Renal cortical epithelial cell (primary cell): ENCODE results near the gene ITPR3. TPM values are rescaled to one million over a fixed set of nuclear protein-coding genes. Genes with fewer than 3 reads are reported as not detected.

Experiments used
- DNase-seq: peaks from one replicate; pipeline ENCODE4 v3.0.0-alpha.2; 2011; ENCODE audit warnings: low read depth
- total RNA-seq: library from RNA; depleted of rRNA; stranded (reverse); fragments of >200 nt; gene quantifications from 2 replicates; pipeline ENCODE4 v1.2.3, GENCODE V29; 2014

Gene ITPR3
- total RNA-seq, 1 donor from 2014 or later, result 173 TPM

- no peak for DNase-seq
Observed at GRCh38 chr6:33668328-33668727, 47.2 kb downstream of the ITPR3 start.

DNA sequence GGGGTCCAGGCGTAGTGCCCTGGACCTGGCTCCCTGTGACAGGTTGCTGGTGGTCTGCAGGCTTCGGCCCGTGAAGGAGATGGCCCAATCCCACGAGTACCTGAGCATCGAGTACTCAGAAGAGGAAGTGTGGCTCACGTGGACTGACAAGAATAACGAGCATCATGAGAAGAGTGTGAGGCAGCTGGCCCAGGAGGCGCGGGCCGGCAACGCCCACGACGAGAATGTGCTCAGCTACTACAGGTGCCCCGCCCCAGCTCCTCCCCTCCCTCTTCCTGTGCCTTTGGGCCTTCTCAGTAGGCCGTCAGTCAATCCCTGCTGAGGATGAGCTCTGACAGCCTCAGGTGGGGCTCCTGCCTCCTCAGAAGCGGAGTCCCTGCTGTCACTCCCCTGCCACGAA is 47.8 kb downstream of the ITPR3 start:
- DNase-seq, result peak; percentile 11

- no peak for DNase-seq
Observed at GRCh38 chr6:33670086-33670660, 49.1 kb downstream of the ITPR3 start.

- DNase-seq, result no peak
Observed at GRCh38 chr6:33670971-33671743, 50.0 kb downstream of the ITPR3 start.

DNA sequence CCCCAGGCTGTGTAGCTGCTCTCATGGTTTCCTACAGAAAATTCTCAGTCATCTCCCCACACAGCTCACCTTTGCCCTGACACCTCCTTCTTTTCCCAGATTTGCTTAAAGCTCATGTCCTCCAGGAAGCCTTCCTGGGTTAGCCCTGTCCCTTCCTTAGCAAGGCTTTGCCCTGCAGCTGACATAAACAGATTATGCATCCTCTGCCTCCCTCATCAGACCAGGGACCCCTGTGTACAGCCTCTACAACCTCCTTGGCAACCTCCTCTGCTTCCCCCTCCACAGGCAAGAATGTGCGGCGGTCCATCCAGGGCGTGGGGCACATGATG is 50.6 kb downstream of the ITPR3 start:
- DNase-seq, result no peak

DNA sequence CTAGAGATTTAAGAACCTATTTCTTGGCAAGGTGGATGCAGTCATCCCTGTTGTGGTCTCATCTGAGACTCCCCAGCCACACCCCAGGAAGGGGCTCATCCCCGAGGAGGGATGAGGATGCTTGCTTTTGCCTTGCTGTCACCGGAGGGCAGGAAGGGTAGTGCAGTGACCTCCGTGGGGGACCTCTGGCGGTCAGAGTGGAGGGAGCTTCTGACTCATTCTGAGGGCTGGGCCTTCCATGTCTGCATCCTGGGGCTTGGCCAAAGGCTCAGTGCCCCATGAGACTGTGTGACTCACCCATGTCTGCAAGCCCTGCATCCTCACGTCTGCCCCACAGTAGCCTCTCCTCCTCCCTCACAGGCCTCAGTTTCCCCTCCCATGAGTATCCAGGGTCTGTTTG is 51.7 kb downstream of the ITPR3 start:
- DNase-seq, result peak; percentile 95

GRCh38 chr6:33673851-33674250 is 52.7 kb downstream of the ITPR3 start:
- no peak for DNase-seq

- DNase-seq, result no peak
Observed at GRCh38 chr6:33675968-33676367, 54.8 kb downstream of the ITPR3 start.

DNA sequence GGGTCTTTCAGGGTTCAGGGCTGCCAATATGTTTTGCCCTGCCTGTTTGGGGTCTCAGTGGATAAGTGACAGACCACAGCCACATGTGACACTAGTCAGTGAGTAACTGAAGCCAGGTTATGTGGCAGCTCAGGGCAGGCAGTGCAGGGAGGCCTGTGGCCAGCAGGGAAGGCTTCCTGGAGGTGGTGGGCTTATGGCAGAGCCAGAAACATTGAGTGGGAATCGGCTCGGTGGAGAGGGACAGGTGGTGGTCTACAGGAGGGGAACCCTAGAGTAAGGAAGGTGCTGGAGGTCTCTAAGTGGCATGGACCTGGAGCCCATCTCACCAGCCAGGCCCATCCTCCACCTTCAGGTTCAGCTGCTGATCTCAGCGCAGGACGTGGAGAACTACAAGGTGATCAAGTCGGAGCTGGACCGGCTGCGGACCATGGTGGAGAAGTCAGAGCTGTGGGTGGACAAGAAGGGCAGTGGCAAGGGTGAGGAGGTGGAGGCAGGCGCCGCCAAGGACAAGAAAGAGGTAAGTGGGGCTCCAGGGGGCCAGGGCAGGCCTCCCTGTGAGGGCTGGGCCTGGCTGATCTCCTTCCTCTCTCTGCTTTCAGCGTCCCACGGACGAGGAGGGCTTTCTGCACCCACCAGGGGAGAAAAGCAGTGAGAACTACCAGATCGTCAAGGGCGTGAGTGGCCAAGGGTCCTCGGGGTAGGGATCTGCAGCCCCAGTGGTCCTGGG is 55.5 kb downstream of the ITPR3 start:
- DNase-seq, result no peak

GRCh38 chr6:33677143-33677660 is 56.1 kb downstream of the ITPR3 start:
- no peak for DNase-seq

- no peak for DNase-seq
Observed at GRCh38 chr6:33677689-33678088, 56.6 kb downstream of the ITPR3 start.

- no peak for DNase-seq
Observed at GRCh38 chr6:33678233-33678931, 57.3 kb downstream of the ITPR3 start.

DNA sequence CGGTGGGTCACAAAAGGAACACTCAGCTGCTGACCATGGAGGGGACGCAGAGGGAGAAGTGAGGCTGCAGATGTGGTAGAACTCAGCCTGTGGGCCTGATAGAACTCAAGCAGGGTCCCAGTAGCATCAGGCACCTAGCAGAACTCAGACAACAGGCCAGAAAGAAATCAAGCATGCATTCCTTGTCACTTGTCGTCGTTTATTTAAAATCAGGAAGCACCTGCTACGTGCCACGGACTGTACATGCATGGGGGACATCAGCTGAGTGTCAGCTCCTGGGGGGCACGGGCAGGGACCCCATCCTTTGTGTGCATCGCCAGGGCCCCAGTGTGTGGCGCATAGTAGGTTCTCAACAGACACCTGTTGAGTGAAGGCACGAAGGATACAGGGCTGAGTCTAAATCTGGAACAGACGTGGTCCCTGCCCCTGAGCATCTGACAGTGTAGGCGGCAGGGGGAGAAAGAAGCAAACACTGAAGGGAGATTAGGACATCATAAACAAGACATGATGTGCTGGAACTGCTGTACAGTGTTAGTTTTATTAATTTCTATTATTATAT is 57.9 kb downstream of the ITPR3 start:
- DNase-seq, result no peak

DNA sequence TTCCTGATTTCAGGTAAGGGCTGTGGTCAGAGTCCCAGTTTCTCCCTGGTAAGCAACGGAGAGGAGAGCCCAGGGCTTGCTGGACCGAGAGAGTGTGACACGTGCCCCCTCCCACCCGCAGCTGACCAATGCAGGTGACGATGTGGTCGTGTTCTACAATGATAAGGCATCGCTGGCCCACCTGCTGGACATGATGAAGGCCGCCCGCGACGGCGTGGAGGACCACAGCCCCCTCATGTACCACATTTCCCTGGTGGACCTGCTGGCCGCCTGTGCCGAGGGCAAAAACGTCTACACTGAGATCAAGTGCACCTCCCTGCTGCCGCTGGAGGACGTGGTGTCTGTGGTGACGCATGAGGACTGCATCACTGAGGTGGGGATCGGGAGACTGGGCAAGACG is 58.6 kb downstream of the ITPR3 start:
- no peak for DNase-seq

DNA sequence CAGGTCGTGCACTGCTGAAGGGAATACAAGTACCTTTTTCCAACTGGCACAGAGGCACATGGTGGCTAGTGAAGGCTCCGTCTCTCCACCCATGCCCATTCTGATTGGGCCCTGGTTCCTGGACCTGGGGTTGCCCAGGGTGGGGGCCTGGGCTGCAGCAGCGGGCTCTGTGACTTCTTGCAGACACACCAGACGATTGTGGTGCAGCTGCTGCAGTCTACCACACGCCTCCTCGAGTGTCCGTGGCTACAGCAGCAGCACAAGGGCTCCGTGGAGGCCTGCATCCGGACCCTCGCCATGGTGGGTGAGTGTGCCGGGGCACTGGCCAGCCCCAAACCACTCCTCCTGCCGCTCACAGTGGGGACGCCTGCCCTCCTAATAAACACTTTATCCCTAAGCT is 61.2 kb downstream of the ITPR3 start:
- DNase-seq, result no peak

- no peak for DNase-seq
Observed at GRCh38 chr6:33683051-33683571, 62.0 kb downstream of the ITPR3 start.

GRCh38 chr6:33683576-33684427 is 62.7 kb downstream of the ITPR3 start:
- no peak for DNase-seq

DNA sequence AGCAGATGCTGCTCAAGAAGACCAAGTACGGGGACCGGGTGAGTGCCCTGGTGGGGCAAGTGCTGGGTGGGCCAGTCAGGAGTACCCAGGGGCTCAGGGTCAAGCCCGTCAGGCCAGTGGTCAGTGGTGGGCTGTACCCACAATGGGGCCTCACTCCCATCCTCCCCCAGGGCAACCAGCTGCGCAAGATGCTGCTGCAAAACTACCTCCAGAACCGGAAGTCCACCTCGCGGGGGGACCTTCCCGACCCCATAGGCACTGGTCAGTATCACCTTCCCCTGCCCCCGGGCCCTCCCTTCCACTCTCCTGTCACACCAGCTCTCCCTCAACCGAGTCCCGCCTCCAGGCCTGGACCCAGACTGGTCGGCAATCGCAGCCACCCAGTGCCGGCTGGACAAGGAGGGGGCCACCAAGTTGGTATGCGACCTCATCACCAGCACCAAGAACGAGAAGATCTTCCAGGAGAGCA is 63.3 kb downstream of the ITPR3 start:
- DNase-seq, result no peak

DNA sequence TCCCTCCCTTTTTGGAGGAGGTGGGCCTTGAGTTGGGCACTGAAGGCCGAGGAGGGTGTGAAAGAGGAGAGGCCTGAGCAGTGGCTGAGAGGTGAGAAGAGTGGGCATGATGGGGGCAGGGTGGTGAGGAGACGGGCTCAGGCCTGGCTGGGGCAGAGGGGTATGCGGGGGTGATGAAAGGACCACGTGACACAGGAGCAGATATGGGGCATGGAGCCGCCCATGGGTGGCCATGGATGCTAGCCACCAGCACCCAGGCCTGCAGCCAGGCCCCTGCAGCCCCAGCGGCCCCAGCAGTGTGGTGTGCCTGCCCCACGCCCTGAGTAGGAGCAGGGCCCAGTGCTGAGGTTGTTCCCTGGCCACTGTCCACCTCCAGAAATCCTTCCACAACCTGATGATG is 63.9 kb downstream of the ITPR3 start:
- DNase-seq, result no peak

GRCh38 chr6:33685411-33686224 is 64.5 kb downstream of the ITPR3 start:
- no peak for DNase-seq
